A549 (cell line): ENCODE results near the gene FNIP2. TPM values are rescaled to one million over a fixed set of nuclear protein-coding genes. Genes with fewer than 3 reads are reported as not detected.

ENCODE experiments used
- ATAC-seq, 2 experiments: fragments of 200-7000 bp in 1 of 2; fragments of >200 bp in 1 of 2; cut with Nextera tagmentation in 1 of 2; cut with Tn5 transposase in 1 of 2; 3 replicates each; pipeline versions ENCODE4 v1.8.0 to v1.9.1; 2018 to 2020; ENCODE audit warnings: mild to moderate bottlenecking in 1 of 2, moderate library complexity in 1 of 2
- CTCF ChIA-PET: fragments of 300-600 bp; sonication (Branson Sonifier 250); formaldehyde crosslinking; extraction: SDS; loops from one replicate; lab custom pipeline; 2021; ENCODE audit warnings: antibody characterized with exemption, inconsistent platforms; lab: Yijun Ruan, JAX
- POLR2A ChIA-PET: fragments of 350-600 bp; formaldehyde crosslinking; extraction: SDS; loops from one replicate; lab custom pipeline; 2021; ENCODE audit warnings: antibody characterized with exemption, inconsistent platforms; lab: Yijun Ruan, JAX
- DNase-seq, 2 experiments: peaks; one replicate each; pipeline versions ENCODE4 v3.0.0 to v3.0.0-alpha.2; 2011 to 2016; ENCODE audit warnings: low read depth in 1 of 2, low spot score in 1 of 2
- FAIRE-seq: peaks from 2 replicates; lab custom pipeline; 2011; peaks lifted over from hg19 to GRCh38; lab: Jason Lieb, UNC
- H3K27ac ChIP-seq, 2 experiments: fragments of >200 bp; sonication (Bioruptor Twin); formaldehyde crosslinking; 3 replicates each; pipeline ENCODE4 v1.5.1; 2016 to 2017
- H3K4me1 ChIP-seq: fragments of >200 bp; sonication (Bioruptor Twin); formaldehyde crosslinking; 3 replicates; pipeline ENCODE4 v1.6.1; 2016
- H3K4me2 ChIP-seq: fragments of >200 bp; sonication (Bioruptor Twin); formaldehyde crosslinking; 3 replicates; pipeline ENCODE4 v1.6.1; 2016
- H3K4me3 ChIP-seq: fragments of >200 bp; sonication (Bioruptor Twin); formaldehyde crosslinking; 3 replicates; pipeline ENCODE4 v1.5.1; 2016
- H3K9me3 ChIP-seq: fragments of >200 bp; sonication (Bioruptor Twin); formaldehyde crosslinking; 3 replicates; pipeline ENCODE4 v1.6.1; 2016
- CBX8 ChIP-seq: fragments of 200-600 bp; sonication (generic); IDR thresholded peaks from 2 replicates; pipeline ENCODE4 v1.6.1; 2016
- CEBPB ChIP-seq, 2 experiments: fragments of >200 bp in 1 of 2; sonication (Bioruptor Twin) in 1 of 2; formaldehyde crosslinking in 1 of 2; IDR thresholded peaks; 2 replicates each; pipeline ENCODE4 v1.6.1; 2012 to 2016
- CHD4 ChIP-seq: fragments of 200-600 bp; sonication (generic); IDR thresholded peaks from 2 replicates; pipeline ENCODE4 v1.6.1; 2016; ENCODE audit warnings: antibody characterized with exemption, mild to moderate bottlenecking, borderline replicate concordance
- EHMT2 ChIP-seq: fragments of 200-600 bp; sonication (generic); IDR thresholded peaks from 2 replicates; pipeline ENCODE4 v1.6.1; 2016; ENCODE audit warnings: antibody characterized with exemption, low read depth, mild to moderate bottlenecking, moderate library complexity
- EP300 ChIP-seq, 2 experiments: fragments of >200 bp; sonication (Bioruptor Twin); formaldehyde crosslinking; IDR thresholded peaks; 2 replicates in 1 of 2; 3 replicates in 1 of 2; pipeline ENCODE4 v1.6.1; 2016 to 2017
- FOXS1 ChIP-seq: fragments of 250-450 bp; sonication (Bioruptor Pico); IDR thresholded peaks from 2 replicates; pipeline ENCODE4 v1.5.0; 2020; ENCODE audit warnings: mild to moderate bottlenecking, moderate library complexity
- GATA3 ChIP-seq: IDR thresholded peaks from 2 replicates; pipeline ENCODE4 v1.6.1; 2012; ENCODE audit warnings: borderline replicate concordance
- HOXA7 ChIP-seq: fragments of 250-450 bp; sonication (Bioruptor Pico); IDR thresholded peaks from 2 replicates; pipeline ENCODE4 v1.5.0; 2020; ENCODE audit warnings: mild to moderate bottlenecking, moderate library complexity
- KDM1A ChIP-seq: fragments of 200-600 bp; sonication (generic); IDR thresholded peaks from 2 replicates; pipeline ENCODE4 v1.6.1; 2016; ENCODE audit warnings: low read depth, mild to moderate bottlenecking
- MAFK ChIP-seq: fragments of 450-650 bp; IDR thresholded peaks from 2 replicates; pipeline ENCODE4 v1.6.1; 2014; ENCODE audit not compliant: partially characterized antibody
- NR3C1 ChIP-seq: fragments of >200 bp; sonication (Bioruptor Twin); formaldehyde crosslinking; IDR thresholded peaks from 3 replicates; pipeline ENCODE4 v1.6.1; 2017
- PBX3 ChIP-seq: IDR thresholded peaks from 2 replicates; pipeline ENCODE4 v1.6.1; 2012
- RAD21 ChIP-seq, 2 experiments: fragments of >200 bp in 1 of 2; sonication (Bioruptor Twin) in 1 of 2; formaldehyde crosslinking in 1 of 2; IDR thresholded peaks in 1 of 2; conservative IDR thresholded peaks in 1 of 2; 2 replicates in 1 of 2; 3 replicates in 1 of 2; pipeline ENCODE4 v1.6.1; 2012 to 2018; ENCODE audit warnings: inconsistent platforms in 1 of 2
- RCOR1 ChIP-seq: fragments of 150-350 bp; IDR thresholded peaks from 2 replicates; pipeline ENCODE4 v1.6.1; 2014; ENCODE audit warnings: antibody characterized with exemption, low read length, low read depth
- SMC3 ChIP-seq: fragments of >200 bp; sonication (Bioruptor Twin); formaldehyde crosslinking; IDR thresholded peaks from 3 replicates; pipeline ENCODE4 v1.6.1; 2018; ENCODE audit warnings: inconsistent platforms
- SREBF2 ChIP-seq: fragments of 450-650 bp; IDR thresholded peaks from 2 replicates; pipeline ENCODE4 v1.6.1; 2014; ENCODE audit warnings: mild to moderate bottlenecking, moderate library complexity
- TP53 ChIP-seq: fragments of 250-450 bp; sonication (Bioruptor Pico); IDR thresholded peaks from 2 replicates; pipeline ENCODE4 v1.5.0; 2021; ENCODE audit warnings: mild to moderate bottlenecking, moderate library complexity
- USF2 ChIP-seq: fragments of 450-650 bp; IDR thresholded peaks from 2 replicates; pipeline ENCODE4 v1.6.1; 2014; ENCODE audit warnings: antibody characterized with exemption
- ZNF302 ChIP-seq: fragments of 250-450 bp; sonication (Bioruptor Pico); IDR thresholded peaks from 2 replicates; pipeline ENCODE4 v1.9.0; 2021; ENCODE audit warnings: inconsistent platforms, mild to moderate bottlenecking, moderate library complexity
- WGBS: methylation state at CpG from one replicate; pipeline ENCODE4 v1.1.6; 2017; ENCODE audit errors: missing lambda C conversion rate; 5-methylcytosine and 5-hydroxymethylcytosine counted together
- polyA plus RNA-seq, 4 experiments: library from polyadenylated mRNA; depleted of rRNA in 3 of 4; stranded (reverse); fragments of >200 nt; fragmentation: RNase III in 1 of 4; extraction: RNeasy Plus Mini Kit Qiagen cat#74134 plus additional on column Dnase treatment in 1 of 4; gene quantifications; 2 replicates in 3 of 4; 3 replicates in 1 of 4; pipeline ENCODE4 v1.2.3, GENCODE V29; 2011 to 2017
- TF ChIP-seq, protein P1 (sequence below): fragments of >200 bp; sonication (Bioruptor Twin); formaldehyde crosslinking; IDR thresholded peaks from 3 replicates; pipeline ENCODE4 v1.5.1; 2016
- TF ChIP-seq, protein P2 (sequence below): fragments of >200 bp; sonication (Bioruptor Twin); formaldehyde crosslinking; IDR thresholded peaks from 3 replicates; pipeline ENCODE4 v1.6.1; 2016
- TF ChIP-seq, protein P3 (sequence below): fragments of 250-450 bp; sonication (Bioruptor Pico); IDR thresholded peaks from 2 replicates; pipeline ENCODE4 v1.5.0; 2020; ENCODE audit warnings: low read depth, mild to moderate bottlenecking, moderate library complexity

The FNIP2 gene
- polyA plus RNA-seq, 2 of the 4 experiments (the other 2 are of a cell fraction), result 2.0 to 2.5 TPM

GRCh38 chr4:158856852-158857251 is 88.0 kb downstream of the FNIP2 start:
- TF ChIP-seq SMC3 (peak; percentile 77), RAD21 (conservative IDR thresholded peaks at IDR 0.05 in 1 of 2, IDR thresholded peaks at IDR 0.05 in 1 of 2) (peak; percentile 77 to 84), EP300 (IDR thresholded peaks at IDR 0.05) (no peak)
- TF ChIP-seq, protein P1, sequence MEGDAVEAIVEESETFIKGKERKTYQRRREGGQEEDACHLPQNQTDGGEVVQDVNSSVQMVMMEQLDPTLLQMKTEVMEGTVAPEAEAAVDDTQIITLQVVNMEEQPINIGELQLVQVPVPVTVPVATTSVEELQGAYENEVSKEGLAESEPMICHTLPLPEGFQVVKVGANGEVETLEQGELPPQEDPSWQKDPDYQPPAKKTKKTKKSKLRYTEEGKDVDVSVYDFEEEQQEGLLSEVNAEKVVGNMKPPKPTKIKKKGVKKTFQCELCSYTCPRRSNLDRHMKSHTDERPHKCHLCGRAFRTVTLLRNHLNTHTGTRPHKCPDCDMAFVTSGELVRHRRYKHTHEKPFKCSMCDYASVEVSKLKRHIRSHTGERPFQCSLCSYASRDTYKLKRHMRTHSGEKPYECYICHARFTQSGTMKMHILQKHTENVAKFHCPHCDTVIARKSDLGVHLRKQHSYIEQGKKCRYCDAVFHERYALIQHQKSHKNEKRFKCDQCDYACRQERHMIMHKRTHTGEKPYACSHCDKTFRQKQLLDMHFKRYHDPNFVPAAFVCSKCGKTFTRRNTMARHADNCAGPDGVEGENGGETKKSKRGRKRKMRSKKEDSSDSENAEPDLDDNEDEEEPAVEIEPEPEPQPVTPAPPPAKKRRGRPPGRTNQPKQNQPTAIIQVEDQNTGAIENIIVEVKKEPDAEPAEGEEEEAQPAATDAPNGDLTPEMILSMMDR, result peak; percentile 63
- FAIRE-seq, result no peak

DNA sequence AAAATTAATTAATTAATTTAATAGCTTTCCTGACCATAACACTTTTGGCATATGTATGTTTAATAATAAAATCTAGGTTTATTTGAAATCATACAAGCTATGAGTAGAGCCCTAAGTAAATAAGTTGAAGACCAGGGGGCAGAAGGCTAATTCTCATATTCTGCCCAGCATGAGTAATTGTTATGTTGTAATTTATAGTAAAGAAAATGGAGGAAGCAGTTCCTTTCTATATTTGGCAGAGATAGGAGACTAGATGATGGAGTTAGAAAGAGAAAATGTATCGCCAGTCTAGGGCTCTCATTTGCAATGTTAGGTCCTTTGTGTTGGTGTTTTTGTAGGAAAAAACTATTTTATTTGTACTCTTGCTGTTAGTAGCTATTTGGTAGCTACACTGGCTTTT is 89.1 kb downstream of the FNIP2 start:
- FAIRE-seq, result no peak
- WGBS, result 87% methylated on average over 1 of the region's 1 CpG
- Histone ChIP-seq H3K4me3 (no peak overlapping the region), H3K27ac (peak overlapping the region in 1 of 2 experiments; percentile 45; a peak in 1 of 6 replicates), H3K4me1 (peaks cover 31% of the 10 kb centered on the region; the same call in 2 of the 3 replicates), H3K4me2 (peak overlapping the region; percentile 10; the same call in 1 of the 3 replicates), H3K9me3 (no peaks in the 10 kb centered on the region)
- POLR2A ChIA-PET, result no interaction called here
- DNase-seq, result no peak
- ATAC-seq, result no peak
- CTCF ChIA-PET, result interaction anchor here (0.6 to 6.2 kb wide), 13 partner anchors 8 to 349 kb away, joined by 3 to 36 read pairs (median 4); no protein-coding TSS in a partner anchor
- TF ChIP-seq PBX3 (no peak), FOXS1 (CRISPR knock-in tag) (no peak), TP53 (CRISPR knock-in tag) (no peak), HOXA7 (CRISPR knock-in tag) (no peak), NR3C1 (no peak), GATA3 (no peak), CBX8 (no peak), MAFK (no peak), USF2 (no peak), CEBPB (IDR thresholded peaks at IDR 0.05) (no peak), SREBF2 (no peak), EHMT2 (no peak), ZNF302 (no peak), RCOR1 (no peak), KDM1A (no peak), CHD4 (no peak)
- TF ChIP-seq, protein P2, sequence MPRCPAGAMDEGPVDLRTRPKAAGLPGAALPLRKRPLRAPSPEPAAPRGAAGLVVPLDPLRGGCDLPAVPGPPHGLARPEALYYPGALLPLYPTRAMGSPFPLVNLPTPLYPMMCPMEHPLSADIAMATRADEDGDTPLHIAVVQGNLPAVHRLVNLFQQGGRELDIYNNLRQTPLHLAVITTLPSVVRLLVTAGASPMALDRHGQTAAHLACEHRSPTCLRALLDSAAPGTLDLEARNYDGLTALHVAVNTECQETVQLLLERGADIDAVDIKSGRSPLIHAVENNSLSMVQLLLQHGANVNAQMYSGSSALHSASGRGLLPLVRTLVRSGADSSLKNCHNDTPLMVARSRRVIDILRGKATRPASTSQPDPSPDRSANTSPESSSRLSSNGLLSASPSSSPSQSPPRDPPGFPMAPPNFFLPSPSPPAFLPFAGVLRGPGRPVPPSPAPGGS, result no peak
- TF ChIP-seq, protein P3, sequence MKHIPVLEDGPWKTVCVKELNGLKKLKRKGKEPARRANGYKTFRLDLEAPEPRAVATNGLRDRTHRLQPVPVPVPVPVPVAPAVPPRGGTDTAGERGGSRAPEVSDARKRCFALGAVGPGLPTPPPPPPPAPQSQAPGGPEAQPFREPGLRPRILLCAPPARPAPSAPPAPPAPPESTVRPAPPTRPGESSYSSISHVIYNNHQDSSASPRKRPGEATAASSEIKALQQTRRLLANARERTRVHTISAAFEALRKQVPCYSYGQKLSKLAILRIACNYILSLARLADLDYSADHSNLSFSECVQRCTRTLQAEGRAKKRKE (CRISPR knock-in tag), result no peak
- TF ChIP-seq, protein P1, result no peak
- TF ChIP-seq, all 56 proteins: peak for 0

More at GRCh38 chr4:158856852-158857251, 88.0 kb downstream of the FNIP2 start:
- no peak overlapping the region for H3K4me2 ChIP-seq
- no peak overlapping the region for H3K27ac ChIP-seq
- ChIA-PET POLR2A (no interaction called here), CTCF (interaction anchor here (0.5 to 6.2 kb wide), 24 partner anchors 10 to 479 kb away, joined by 3 to 36 read pairs (median 4); no protein-coding TSS in a partner anchor)
- no peak overlapping the region for H3K4me3 ChIP-seq
- H3K9me3 ChIP-seq, result no peaks in the 10 kb centered on the region
- H3K4me1 ChIP-seq, result peaks cover 31% of the 10 kb centered on the region; the same call in 2 of the 3 replicates
- peak in 1 of 2 experiments; percentile 40 for DNase-seq
- peak; percentile 83 to 88; a peak in 5 of 6 replicates for ATAC-seq
- WGBS, result 19% methylated on average over 2 of the region's 2 CpGs
